Gastrocnemius medialis (tissue), 4 donors: ENCODE results near the gene TSPAN5.

ENCODE experiments used
- CTCF ChIP-seq, 5 experiments: fragments of 450-650 bp in 3 of 5; fragments of 200-600 bp in 2 of 5; sonication (generic) in 2 of 5; IDR thresholded peaks in 4 of 5; conservative IDR thresholded peaks in 1 of 5; 1 replicate in 4 of 5; 2 replicates in 1 of 5; pipeline ENCODE4 v1.5.1; 2016 to 2019; ENCODE audit warnings: antibody characterized with exemption in 5 of 5, mild to moderate bottlenecking in 3 of 5, moderate library complexity in 3 of 5
- POLR2A ChIP-seq, 2 donors: fragments of 450-650 bp; IDR thresholded peaks; one replicate each; pipeline ENCODE4 v1.6.1; 2017; ENCODE audit warnings: antibody characterized with exemption in 2 of 2, mild to moderate bottlenecking in 2 of 2, moderate library complexity in 2 of 2

GRCh38 chr4:98556451-98556850, 102.0 kb downstream of the TSPAN5 start:
- TF ChIP-seq CTCF (IDR thresholded peaks at IDR 0.05 in 4 of 5, conservative IDR thresholded peaks at IDR 0.05 in 1 of 5) (no peak), POLR2A (IDR thresholded peaks at IDR 0.05) (no peak)
